ENCODE data around the gene FAM98A. TPM values are rescaled to one million over a fixed set of nuclear protein-coding genes. Genes with fewer than 3 reads are reported as not detected.

The FAM98A gene
- total RNA-seq, 1 experiment from 2014 or later = 31.1 TPM

- H3K9me3 ChIP-seq = no peaks in the 10 kb centered on the region
- no peak overlapping the region for H3K4me3 ChIP-seq
- H3K36me3 ChIP-seq = no peaks in the 10 kb centered on the region
- no peak for DNase-seq
- no peaks in the 10 kb centered on the region for H3K27me3 ChIP-seq
Measured at GRCh38 chr2:33605056-33605455, 6.0 kb upstream of the FAM98A start.

DNA sequence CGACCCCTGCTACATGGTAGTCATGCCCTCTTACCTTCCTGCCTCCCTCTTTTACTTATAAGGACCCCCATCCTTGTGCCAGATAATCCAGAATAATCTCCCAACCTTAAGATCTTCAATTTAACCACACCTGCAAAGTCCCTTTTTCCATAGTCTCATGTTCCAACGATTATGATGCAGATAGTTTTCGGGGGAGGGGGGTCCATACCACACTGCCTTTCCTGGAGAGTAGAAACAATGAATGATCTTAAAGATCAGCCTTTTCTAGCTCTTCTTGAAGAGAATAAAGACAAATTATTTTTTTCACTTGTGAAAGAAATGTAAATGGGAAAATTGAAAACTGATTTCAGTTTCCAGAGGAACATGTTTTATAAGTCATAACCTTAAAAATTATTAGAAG, 4.3 kb upstream of the FAM98A start:
- no peak for DNase-seq
- Histone ChIP-seq H3K36me3 (no peaks in the 10 kb centered on the region), H3K27me3 (no peaks in the 10 kb centered on the region), H3K4me3 (no peak overlapping the region), H3K9me3 (no peaks in the 10 kb centered on the region)

DNA sequence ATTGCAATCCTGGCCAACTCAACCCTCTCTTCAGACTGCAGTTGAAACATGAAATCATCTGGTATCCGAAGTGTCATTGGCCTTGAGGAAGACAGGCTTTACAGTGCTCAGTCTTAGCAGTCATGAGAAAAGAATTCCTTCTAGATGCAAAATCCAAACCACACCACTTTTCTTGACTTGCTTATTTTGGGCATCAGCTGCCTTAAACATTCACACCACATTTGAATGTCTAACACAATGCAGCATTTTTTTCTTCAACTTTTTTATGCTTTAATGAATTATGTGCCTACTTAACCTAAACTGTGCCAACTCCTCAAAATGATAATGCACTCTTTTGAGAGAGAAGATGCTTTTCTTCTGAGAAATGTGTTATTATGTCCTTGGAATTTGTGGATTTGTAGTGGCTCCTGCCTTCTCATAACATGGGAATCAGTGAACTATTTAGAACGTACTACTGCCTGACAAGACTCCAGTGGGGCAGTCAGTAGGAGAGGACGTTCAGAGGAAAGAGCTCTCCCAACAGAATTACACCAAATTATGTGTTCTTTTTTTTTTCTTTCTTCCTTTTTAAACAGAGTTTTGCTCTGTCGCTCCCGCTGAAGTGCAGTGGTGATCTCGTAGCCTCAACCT, 3.2 kb upstream of the FAM98A start:
- no peak for DNase-seq
- Histone ChIP-seq H3K4me3 (no peak overlapping the region), H3K9me3 (no peaks in the 10 kb centered on the region), H3K36me3 (no peaks in the 10 kb centered on the region), H3K27me3 (no peaks in the 10 kb centered on the region)

GRCh38 chr2:33599943-33600192, 769 bp upstream of the FAM98A start:
- H3K4me3 ChIP-seq = peak overlapping the region; percentile 90
- H3K36me3 ChIP-seq = peaks cover 6% of the 10 kb centered on the region
- no peak for DNase-seq
- H3K27me3 ChIP-seq = no peaks in the 10 kb centered on the region
- no peaks in the 10 kb centered on the region for H3K9me3 ChIP-seq

DNA sequence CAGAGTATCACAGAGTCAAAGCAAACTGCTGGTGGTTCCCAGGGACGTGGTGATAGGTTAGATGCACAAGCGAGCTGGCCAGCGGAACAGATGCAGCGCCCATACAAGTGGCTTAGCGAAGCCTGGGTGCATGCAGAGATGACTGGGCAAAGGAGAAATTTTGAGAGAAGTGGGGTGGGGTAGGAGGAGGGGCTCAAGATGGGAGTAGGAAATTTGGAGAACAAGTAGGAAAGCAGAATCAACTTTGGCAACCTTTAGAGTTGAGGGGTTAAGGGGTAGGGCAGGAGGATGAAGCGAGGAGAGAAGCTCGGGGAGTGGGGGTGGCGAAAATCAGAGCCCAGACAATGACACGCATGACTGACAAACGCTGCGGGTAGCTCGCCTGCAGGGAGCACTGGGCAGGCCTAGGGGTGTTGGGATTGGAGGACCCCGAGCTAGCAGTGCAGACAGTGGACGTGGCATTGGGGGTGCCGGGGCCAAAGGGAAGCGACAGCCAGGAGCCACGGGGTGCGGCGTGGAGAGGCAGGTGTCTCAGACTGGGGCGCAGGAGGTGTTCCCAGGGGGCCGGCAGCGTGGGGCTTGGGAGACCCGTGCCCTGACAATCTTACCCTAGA, 431 bp downstream of the FAM98A start:
- Histone ChIP-seq H3K27me3 (no peaks in the 10 kb centered on the region), H3K4me3 (peak overlapping the region; percentile 90), H3K36me3 (peaks cover 14% of the 10 kb centered on the region), H3K9me3 (no peaks in the 10 kb centered on the region)
- peak; percentile 52 for DNase-seq

DNA sequence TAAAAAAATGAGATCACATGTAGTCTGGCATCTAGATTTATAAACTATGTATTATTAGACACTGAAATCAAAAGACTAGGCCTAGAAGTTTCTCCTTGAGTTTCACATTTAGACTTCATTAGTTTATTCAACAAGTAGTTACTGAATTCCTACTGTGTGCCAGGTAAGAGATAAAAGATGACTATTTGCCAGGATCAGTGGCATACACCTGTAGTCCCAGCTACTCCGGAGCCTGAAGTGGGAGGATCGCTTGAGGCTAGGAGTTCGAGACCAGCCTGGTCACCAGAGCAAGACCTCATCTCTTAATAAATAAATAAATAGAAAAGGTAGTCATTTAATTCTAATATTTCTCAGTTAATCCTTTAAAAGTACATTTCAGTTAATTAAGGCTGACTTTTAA, 2.1 kb downstream of the FAM98A start:
- Histone ChIP-seq H3K36me3 (peaks cover 31% of the 10 kb centered on the region), H3K9me3 (no peaks in the 10 kb centered on the region), H3K27me3 (no peaks in the 10 kb centered on the region), H3K4me3 (peak overlapping the region; percentile 90; the same call in 1 of the 2 replicates)
- no peak for DNase-seq

GRCh38 chr2:33595385-33595784, 3.7 kb downstream of the FAM98A start:
- Histone ChIP-seq H3K9me3 (no peaks in the 10 kb centered on the region), H3K36me3 (peaks cover 47% of the 10 kb centered on the region), H3K27me3 (no peaks in the 10 kb centered on the region), H3K4me3 (no peak overlapping the region)
- no peak for DNase-seq

GRCh38 chr2:33589444-33589843, 9.7 kb downstream of the FAM98A start:
- Histone ChIP-seq H3K36me3 (peaks cover 97% of the 10 kb centered on the region), H3K4me3 (no peak overlapping the region), H3K9me3 (no peaks in the 10 kb centered on the region), H3K27me3 (no peaks in the 10 kb centered on the region)
- no peak for DNase-seq

- Histone ChIP-seq H3K4me3 (no peak overlapping the region), H3K9me3 (no peaks in the 10 kb centered on the region), H3K27me3 (no peaks in the 10 kb centered on the region), H3K36me3 (peaks cover 98% of the 10 kb centered on the region)
- DNase-seq = no peak
Measured at GRCh38 chr2:33588232-33588631, 10.9 kb downstream of the FAM98A start.

DNA sequence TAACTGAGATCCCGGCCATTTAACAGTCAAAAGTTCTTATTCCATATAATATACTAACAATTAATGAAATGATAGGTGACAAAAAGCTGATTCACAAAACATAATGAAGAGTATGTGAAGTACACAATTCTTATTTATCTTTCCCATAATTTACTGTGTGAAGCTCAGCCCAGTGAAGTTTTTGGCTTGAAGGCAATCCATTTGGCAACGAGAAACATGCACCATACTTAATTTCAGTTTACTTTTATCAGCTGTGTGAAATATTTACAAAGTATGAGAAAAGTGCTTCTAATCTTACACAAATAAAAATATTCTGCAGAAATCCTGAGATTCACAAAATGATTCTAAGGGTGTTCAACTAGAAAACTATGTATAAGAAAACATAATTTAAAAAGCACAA, 12.3 kb downstream of the FAM98A start:
- H3K36me3 ChIP-seq = peaks cover 97% of the 10 kb centered on the region
- no peaks in the 10 kb centered on the region for H3K9me3 ChIP-seq

DNA sequence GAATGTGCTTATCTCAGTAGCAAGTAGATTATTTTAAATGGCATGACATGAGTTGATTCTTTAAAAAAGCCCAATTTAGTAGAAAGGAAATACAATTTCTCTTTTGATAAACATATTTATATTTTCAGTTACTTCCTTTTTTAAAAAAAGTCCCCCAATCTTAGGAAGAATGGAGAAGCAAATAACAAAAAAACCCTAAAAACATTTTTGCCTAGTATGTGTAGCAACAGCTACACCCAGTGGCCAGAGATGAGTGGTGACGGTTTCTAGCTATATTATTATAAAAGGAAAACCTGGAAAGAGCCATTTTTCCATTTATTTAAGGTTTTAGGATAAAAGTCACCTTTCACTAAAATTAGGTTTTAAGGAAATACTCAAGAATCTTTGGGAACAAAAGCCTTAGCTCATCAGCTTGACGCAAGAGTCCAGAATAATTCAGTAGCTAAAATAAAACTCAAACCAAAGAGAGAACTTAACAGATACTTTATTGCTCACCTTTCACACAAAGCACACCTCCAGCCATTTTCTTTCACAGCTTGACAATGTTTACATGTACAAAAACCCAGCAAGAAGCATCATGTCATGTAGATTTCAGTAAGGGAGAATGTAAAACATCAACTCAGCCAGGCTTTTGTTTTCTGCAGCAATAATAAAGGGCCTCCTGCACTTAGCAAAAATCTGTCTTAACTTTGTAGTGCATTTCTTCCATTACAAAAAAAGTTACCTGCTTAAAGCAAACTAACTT, 15.7 kb downstream of the FAM98A start:
- Histone ChIP-seq H3K27me3 (no peaks in the 10 kb centered on the region), H3K36me3 (peaks cover 67% of the 10 kb centered on the region), H3K4me3 (no peak overlapping the region), H3K9me3 (no peaks in the 10 kb centered on the region)
- DNase-seq = no peak

More for the DNA sequence above, 12.3 kb downstream of the FAM98A start:
- DNase-seq = no peak
- Histone ChIP-seq H3K4me3 (no peak overlapping the region), H3K27me3 (no peaks in the 10 kb centered on the region)

DNA sequence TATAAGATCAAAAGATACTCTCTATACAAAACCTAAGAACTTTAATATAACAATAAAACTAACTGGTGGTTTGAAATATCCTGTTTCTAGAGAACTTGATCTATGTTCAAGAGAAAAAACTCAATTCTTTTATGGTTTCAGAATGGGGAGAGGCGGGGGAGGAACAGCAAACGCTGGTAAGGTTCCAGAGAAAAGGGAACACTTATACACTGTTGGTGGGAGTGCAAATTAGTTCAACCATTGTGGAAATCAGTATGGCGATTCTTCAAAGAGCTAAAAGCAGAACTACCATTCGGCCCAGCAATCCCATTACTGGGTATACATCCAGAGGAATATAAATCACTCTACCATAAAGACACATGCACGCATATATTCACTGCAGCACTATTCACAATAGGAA, 17.2 kb downstream of the FAM98A start:
- Histone ChIP-seq H3K27me3 (no peaks in the 10 kb centered on the region), H3K4me3 (no peak overlapping the region), H3K9me3 (no peaks in the 10 kb centered on the region), H3K36me3 (peaks cover 52% of the 10 kb centered on the region)
- DNase-seq = no peak

DNA sequence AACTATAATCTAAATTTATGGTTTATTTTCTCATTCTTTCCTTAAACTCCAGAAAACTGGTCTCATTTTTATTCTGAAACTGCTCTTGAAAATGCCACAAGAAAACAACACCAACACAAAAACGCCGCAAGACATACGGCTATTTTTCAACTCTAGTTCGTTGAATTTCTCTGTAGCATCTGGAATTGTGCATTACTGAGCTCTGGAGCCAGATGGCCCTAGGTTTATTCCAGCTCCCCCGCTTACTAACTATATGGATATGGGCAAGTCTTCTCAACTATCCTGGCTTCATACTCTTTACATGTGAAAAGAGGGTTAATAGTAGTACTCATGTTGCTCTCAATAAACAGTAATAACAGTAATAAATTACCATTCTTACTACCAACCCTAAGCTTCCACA, 19.9 kb downstream of the FAM98A start:
- no peaks in the 10 kb centered on the region for H3K9me3 ChIP-seq
- H3K36me3 ChIP-seq = peaks cover 25% of the 10 kb centered on the region
- DNase-seq = no peak
- H3K27me3 ChIP-seq = no peaks in the 10 kb centered on the region
- H3K4me3 ChIP-seq = no peak overlapping the region

- DNase-seq = no peak
Measured at GRCh38 chr2:33577668-33578067, 21.4 kb downstream of the FAM98A start.

GRCh38 chr2:33577084-33577483, 22.0 kb downstream of the FAM98A start:
- Histone ChIP-seq H3K4me3 (no peak overlapping the region), H3K9me3 (no peaks in the 10 kb centered on the region), H3K27me3 (no peaks in the 10 kb centered on the region), H3K36me3 (peaks cover 6% of the 10 kb centered on the region)
- DNase-seq = no peak

More at GRCh38 chr2:33577668-33578067, 21.4 kb downstream of the FAM98A start:
- H3K36me3 ChIP-seq = peaks cover 12% of the 10 kb centered on the region
- H3K4me3 ChIP-seq = no peak overlapping the region
- no peaks in the 10 kb centered on the region for H3K27me3 ChIP-seq
- H3K9me3 ChIP-seq = no peaks in the 10 kb centered on the region

DNA sequence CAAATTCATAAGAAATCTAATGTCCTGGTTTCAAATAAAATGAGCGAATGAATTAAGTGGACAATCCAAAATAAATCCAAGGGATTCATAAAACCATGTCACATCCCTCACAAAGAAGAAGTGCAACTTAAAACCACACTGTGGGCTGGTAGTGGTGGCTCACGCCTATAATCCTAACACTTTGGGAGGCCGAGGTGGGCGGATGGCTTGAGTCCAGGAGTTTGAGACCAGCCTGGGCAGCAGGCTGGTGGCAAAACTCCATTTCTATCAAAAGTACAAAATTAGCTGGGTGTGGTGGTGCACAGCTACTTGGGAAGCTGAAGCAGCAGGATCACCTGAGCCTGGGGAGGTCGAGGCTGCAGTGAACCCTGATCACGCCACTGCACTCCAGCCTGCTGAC, 25.4 kb downstream of the FAM98A start:
- DNase-seq = no peak
- H3K36me3 ChIP-seq = no peaks in the 10 kb centered on the region
- no peaks in the 10 kb centered on the region for H3K27me3 ChIP-seq
- no peak overlapping the region for H3K4me3 ChIP-seq
- H3K9me3 ChIP-seq = no peaks in the 10 kb centered on the region

DNA sequence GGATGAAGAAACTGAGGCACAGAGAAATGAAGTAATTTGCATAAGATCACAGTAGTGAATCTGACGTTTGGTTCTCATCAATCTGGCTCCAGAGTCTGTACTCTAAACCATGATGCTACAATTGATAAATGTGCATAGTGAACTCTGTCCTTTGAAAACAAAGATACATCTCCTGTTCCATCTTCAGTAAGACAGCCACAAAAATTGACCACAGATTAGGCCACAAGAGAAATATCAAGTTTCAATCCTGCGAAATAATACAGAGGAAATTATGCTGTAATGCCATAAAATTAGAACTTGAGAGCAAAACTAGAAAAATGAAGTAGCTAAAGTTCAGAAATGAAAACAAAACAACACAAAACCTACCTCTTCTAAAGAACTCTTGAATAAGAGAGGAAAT, 28.4 kb downstream of the FAM98A start:
- Histone ChIP-seq H3K36me3 (no peaks in the 10 kb centered on the region), H3K4me3 (no peak overlapping the region), H3K9me3 (no peaks in the 10 kb centered on the region), H3K27me3 (no peaks in the 10 kb centered on the region)
- DNase-seq = no peak

DNA sequence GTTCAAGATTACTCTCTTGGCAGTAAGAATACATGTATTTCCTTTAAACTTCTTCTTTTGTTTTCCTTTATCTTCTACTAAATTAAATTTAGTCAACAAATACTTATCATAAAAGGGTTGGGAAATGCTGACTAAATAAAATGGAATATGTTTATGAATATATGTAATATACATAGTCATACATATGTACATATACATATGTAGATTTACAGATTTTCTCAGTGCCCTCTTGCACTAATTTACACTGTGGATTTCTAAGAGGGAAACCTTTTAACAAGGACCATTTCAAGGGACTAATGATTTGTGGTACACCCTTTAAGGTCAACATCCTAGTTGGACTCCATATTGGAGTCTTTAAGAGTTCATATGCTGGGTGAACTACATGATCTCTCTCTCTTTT, 37.2 kb downstream of the FAM98A start:
- Histone ChIP-seq H3K9me3 (no peaks in the 10 kb centered on the region), H3K36me3 (peaks cover 5% of the 10 kb centered on the region), H3K27me3 (no peaks in the 10 kb centered on the region), H3K4me3 (no peak overlapping the region)
- no peak for DNase-seq
